AG10803 (cell line): Measurements from ENCODE around the gene PEPD.
A peak's percentile ranks its signal among the peaks of the same experiment; 100 is the strongest.
"Not testable (repeated sequence)": the region's sequence is repeated elsewhere in the genome, so short reads cannot be mapped to it uniquely, and the experiment has no call there.

Source experiments
- DNase-seq: peaks from one replicate; pipeline ENCODE4 v3.0.0; 2010; ENCODE audit warnings: low read depth
- H3K4me3 ChIP-seq: 2 replicates; pipeline ENCODE4 v1.5.1; 2011; ENCODE audit warnings: mild to moderate bottlenecking, low read length, control low read depth
- TF ChIP-seq, protein P1 (sequence below): conservative IDR thresholded peaks from 2 replicates; pipeline ENCODE4 v1.5.1; 2011; ENCODE audit warnings: mild to moderate bottlenecking, low read length, control low read depth, inconsistent platforms

The PEPD gene

DNA sequence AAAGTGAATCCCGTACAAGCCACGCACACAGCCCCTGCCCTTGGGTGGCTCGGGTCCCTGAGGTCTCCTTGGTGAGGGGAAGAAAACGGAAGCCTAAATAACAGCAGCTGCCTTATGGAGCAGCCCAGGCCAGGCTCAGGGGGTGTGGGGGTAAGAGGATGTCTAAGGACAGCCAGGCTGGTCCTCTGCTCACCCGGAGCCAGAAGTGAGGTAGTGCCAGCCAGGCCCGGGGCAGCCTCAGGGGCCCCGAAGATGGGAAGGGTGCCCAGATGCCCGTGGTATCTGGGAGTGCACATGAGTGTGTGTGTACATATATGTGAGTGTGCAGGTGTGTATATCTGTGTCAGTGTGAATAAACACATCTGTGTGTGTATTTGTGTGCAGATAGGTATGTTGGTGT, 38.4 kb upstream of the PEPD start:
- TF ChIP-seq, protein P1, sequence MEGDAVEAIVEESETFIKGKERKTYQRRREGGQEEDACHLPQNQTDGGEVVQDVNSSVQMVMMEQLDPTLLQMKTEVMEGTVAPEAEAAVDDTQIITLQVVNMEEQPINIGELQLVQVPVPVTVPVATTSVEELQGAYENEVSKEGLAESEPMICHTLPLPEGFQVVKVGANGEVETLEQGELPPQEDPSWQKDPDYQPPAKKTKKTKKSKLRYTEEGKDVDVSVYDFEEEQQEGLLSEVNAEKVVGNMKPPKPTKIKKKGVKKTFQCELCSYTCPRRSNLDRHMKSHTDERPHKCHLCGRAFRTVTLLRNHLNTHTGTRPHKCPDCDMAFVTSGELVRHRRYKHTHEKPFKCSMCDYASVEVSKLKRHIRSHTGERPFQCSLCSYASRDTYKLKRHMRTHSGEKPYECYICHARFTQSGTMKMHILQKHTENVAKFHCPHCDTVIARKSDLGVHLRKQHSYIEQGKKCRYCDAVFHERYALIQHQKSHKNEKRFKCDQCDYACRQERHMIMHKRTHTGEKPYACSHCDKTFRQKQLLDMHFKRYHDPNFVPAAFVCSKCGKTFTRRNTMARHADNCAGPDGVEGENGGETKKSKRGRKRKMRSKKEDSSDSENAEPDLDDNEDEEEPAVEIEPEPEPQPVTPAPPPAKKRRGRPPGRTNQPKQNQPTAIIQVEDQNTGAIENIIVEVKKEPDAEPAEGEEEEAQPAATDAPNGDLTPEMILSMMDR: no peak
- no peak for DNase-seq

GRCh38 chr19:33558856-33559255, 37.3 kb upstream of the PEPD start:
- peak; percentile 4 for DNase-seq
- TF ChIP-seq, protein P1: no peak
- H3K4me3 ChIP-seq: no peak overlapping the region

More for the DNA sequence above, 38.4 kb upstream of the PEPD start:
- no peak overlapping the region for H3K4me3 ChIP-seq

- no peak overlapping the region for H3K4me3 ChIP-seq
- DNase-seq: no peak
- TF ChIP-seq, protein P1: no peak
These were observed 36.6 kb upstream of the PEPD start for GRCh38 chr19:33558151-33558550.

DNA sequence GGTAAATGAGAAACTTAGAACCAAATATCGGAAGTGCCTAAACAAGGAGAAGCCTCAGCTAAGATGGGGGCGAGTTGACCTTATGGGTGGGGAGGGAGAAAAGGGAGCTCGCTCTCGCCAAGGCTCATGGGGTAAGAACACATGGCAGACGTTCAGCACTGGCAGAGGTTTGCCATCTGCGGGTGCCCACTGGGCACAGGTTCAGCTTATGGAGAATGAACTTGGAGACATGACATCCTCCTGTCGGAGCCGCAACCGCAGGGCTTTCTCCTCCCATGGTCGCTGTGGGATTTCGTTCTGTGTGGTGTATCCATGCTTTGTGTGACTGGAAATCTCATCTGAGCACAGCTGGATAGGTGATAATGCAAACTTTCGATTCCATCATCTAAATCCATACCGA, 36.1 kb upstream of the PEPD start:
- TF ChIP-seq, protein P1: no peak
- DNase-seq: no peak
- no peak overlapping the region for H3K4me3 ChIP-seq

DNA sequence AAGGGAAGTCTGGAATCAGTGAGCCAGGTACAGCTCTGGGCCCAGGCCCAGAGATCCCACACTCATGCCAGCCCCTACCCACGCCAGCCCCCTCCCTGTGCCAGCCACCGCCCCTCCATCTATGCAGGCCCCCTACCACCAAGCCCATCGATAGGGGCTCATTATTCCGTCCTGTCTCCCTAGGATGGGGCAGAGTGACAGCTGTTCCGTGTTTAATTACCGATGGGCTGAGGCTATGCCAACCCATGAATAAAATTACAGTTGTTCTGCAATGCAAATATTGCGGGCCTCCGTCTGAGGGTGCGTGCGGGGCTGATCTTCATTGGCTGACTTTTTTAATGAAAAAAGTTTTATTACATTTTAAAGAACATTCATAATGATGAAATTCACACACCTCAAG, 35.6 kb upstream of the PEPD start:
- TF ChIP-seq, protein P1: no peak
- no peak for DNase-seq

DNA sequence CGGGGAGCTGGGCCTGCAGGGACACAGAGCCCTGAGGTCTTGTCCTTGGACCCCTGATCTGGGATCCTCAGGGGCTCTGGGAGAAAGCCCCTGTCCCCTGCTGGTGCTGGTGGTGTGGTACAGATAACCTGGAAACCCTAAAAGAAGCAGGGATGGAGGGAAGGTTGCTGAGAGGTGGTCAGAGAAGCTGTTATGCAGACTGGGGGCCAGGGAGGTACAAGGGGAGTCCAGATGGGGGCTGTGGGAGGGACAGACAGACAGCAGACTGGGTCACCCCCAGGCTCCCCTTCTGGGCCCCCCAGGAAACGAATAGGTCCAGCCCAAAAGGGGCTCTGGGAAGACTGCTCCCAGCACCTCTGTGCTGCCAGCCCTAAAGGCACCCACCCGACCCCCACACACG, 34.7 kb upstream of the PEPD start:
- no peak overlapping the region for H3K4me3 ChIP-seq
- no peak for DNase-seq
- TF ChIP-seq, protein P1: no peak

More for the DNA sequence above, 35.6 kb upstream of the PEPD start:
- H3K4me3 ChIP-seq: no peak overlapping the region

- not testable (repeated sequence) for DNase-seq, H3K4me3 ChIP-seq
These were observed 34.1 kb upstream of the PEPD start for GRCh38 chr19:33555726-33556125.

DNA sequence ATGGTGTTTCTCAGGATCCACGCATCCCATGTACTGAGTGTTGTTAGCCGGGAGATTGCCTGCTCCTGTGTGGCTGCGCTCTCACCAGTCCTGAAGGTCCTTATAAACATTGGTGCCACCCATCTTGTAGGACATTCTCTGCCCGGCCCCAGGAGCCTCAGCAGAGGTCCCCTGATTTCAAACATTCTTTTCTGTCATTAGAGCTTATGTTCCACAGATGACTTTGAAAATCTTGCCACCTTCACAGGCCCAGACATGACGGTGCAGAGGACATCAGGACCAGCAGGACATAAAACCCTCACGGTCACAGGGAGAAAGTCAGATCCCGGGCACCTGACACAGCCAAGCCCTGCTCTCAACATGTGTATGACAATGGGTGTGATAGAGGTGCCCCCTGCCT, 33.2 kb upstream of the PEPD start:
- no peak overlapping the region for H3K4me3 ChIP-seq
- no peak for DNase-seq
- TF ChIP-seq, protein P1: no peak
